ENCODE measurements around the gene PDE1A. TPM values are rescaled to one million over a fixed set of nuclear protein-coding genes. Genes with fewer than 3 reads are reported as not detected.

Gene PDE1A
- 0.15 TPM in 1 of 2 replicates, not detected in the other for total RNA-seq (2014; rRNA removed; shearing (Covaris generic); ENCODE audit: low replicate concordance)

DNA sequence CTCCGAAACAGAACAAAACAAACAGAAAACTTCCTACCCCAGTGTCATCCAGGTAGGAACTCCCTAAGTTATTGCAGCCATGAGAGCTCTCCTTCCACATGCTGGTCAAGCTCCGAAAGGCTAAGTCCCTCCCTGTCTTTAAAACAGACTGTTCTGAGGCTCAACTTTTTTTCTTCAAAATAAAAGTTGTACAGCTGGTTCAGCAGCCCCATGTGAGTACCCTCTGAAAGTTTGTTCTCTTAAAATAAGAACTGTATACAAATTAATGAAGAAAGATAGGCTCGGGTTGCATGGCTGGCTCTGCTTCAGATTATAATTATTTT is at the start of gene PDE1A:
Gene PDE1A, minus strand, starts transcription at position 119 of the 323 bp plus-strand sequence.
- no peaks in the 10 kb centered on the region for H3K79me2 ChIP-seq (ENCODE audit: low read length)
- H4K20me1 ChIP-seq (ENCODE audit: insufficient read depth, low read depth, low read length): no peaks in the 10 kb centered on the region
- H3K4me2 ChIP-seq (ENCODE audit: low read depth, low read length, poor library complexity, severe bottlenecking): no peak within 1 kb of the TSS
- H3K4me1 ChIP-seq (ENCODE audit: low read length): no peaks in the 10 kb centered on the region
- no peaks in the 10 kb centered on the region for H3K9me3 ChIP-seq (ENCODE audit: low read length)
- no peak for DNase-seq
- no peaks in the 10 kb centered on the region for H3K36me3 ChIP-seq (ENCODE audit: insufficient read depth, low read length)
- no peak within 1 kb of the TSS for H3K27ac ChIP-seq (ENCODE audit: low read length)
- no peak within 1 kb of the TSS for H2AFZ ChIP-seq (ENCODE audit: low read length)
- no peaks in the 10 kb centered on the region for H3K9me2 ChIP-seq (replicated peaks; ENCODE audit: insufficient read depth, low read length)
- no peaks in the 10 kb centered on the region for H3K27me3 ChIP-seq (ENCODE audit: low read length)
- H3K9ac ChIP-seq (ENCODE audit: low read length): no peak within 1 kb of the TSS
- H3K4me3 ChIP-seq (ENCODE audit: low read length): no peak within 1 kb of the TSS

DNA sequence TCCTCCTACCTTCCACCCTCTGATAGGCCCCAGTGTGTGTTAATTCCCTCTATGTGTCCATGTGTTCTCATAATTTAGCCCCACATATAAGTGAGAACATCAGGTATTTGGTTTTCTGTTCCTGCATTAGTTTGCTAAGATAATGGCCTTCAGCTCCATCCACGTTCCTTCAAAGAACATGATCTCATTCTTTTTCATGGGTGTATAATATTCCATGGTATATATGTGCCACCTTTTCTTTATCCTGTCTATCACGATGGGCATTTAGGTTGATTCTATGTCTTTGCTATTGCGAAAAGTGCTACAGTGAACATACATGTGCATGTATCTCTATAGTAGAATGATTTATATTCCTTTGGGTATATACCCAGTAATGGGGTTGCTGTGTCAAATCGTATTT is 46.8 kb upstream of the PDE1A start:
- H3K79me2 ChIP-seq (ENCODE audit: low read length): no peaks in the 10 kb centered on the region
- no peak overlapping the region for H3K4me3 ChIP-seq (ENCODE audit: low read length)
- no peak overlapping the region for H3K9ac ChIP-seq (ENCODE audit: low read length)
- H3K4me2 ChIP-seq (ENCODE audit: low read depth, low read length, poor library complexity, severe bottlenecking): no peak overlapping the region
- H4K20me1 ChIP-seq (ENCODE audit: insufficient read depth, low read depth, low read length): no peaks in the 10 kb centered on the region
- H3K9me3 ChIP-seq (ENCODE audit: low read length): no peaks in the 10 kb centered on the region
- H2AFZ ChIP-seq (ENCODE audit: low read length): no peak overlapping the region
- H3K27me3 ChIP-seq (ENCODE audit: low read length): no peaks in the 10 kb centered on the region
- H3K4me1 ChIP-seq (ENCODE audit: low read length): no peaks in the 10 kb centered on the region
- no peak overlapping the region for H3K27ac ChIP-seq (ENCODE audit: low read length)
- no peaks in the 10 kb centered on the region for H3K9me2 ChIP-seq (replicated peaks; ENCODE audit: insufficient read depth, low read length)
- no peak for DNase-seq
- no peaks in the 10 kb centered on the region for H3K36me3 ChIP-seq (ENCODE audit: insufficient read depth, low read length)

DNA sequence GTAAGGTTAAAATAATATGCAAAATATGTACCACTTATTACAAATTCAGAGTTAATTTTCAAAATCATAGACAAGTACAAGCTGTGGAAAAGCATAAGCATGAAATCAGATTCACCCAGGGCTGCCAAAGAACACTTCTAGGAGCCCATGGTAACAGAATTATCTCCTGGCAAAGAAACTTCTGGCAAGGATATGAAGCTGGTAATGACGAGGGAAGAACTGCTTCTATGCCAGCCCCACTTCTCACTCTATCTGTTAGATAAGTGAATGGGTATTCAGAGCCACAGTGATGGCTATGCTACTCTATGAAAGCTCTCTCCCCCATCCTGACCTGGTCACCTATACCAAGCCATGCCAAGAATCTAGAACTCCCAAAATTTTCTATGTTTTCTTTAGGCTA is 36.9 kb upstream of the PDE1A start:
- H3K4me3 ChIP-seq (ENCODE audit: low read length): no peak overlapping the region
- H3K9me3 ChIP-seq (ENCODE audit: low read length): no peaks in the 10 kb centered on the region
- H3K79me2 ChIP-seq (ENCODE audit: low read length): no peaks in the 10 kb centered on the region
- no peaks in the 10 kb centered on the region for H3K4me1 ChIP-seq (ENCODE audit: low read length)
- no peaks in the 10 kb centered on the region for H3K36me3 ChIP-seq (ENCODE audit: insufficient read depth, low read length)
- H3K27ac ChIP-seq (ENCODE audit: low read length): no peak overlapping the region
- H3K4me2 ChIP-seq (ENCODE audit: low read depth, low read length, poor library complexity, severe bottlenecking): no peak overlapping the region
- DNase-seq: no peak
- H3K9me2 ChIP-seq (replicated peaks; ENCODE audit: insufficient read depth, low read length): no peaks in the 10 kb centered on the region
- no peaks in the 10 kb centered on the region for H3K27me3 ChIP-seq (ENCODE audit: low read length)
- H4K20me1 ChIP-seq (ENCODE audit: insufficient read depth, low read depth, low read length): no peaks in the 10 kb centered on the region
- H3K9ac ChIP-seq (ENCODE audit: low read length): no peak overlapping the region
- no peak overlapping the region for H2AFZ ChIP-seq (ENCODE audit: low read length)

DNA sequence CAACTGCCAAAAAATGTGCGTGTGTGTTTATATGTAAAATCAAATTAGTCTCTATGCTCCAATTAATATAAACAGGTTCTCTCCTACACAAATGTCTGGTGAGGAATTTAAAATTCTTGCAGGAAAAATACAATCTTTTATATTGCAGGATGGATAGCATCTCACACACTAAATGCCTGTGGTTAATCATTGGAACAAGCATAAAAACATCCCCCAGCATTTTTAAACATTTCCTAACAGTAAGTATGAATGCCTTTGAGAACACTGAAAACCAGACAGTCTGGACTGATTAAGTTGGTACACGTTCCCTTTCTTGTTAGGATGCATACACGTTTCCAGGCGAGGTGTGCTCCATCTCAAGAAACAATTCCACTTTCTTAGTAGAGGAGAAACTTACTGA is 29.9 kb upstream of the PDE1A start:
- Histone ChIP-seq H3K4me3 (ENCODE audit: low read length) (no peak overlapping the region), H2AFZ (ENCODE audit: low read length) (no peak overlapping the region), H3K9me2 (replicated peaks; ENCODE audit: insufficient read depth, low read length) (no peaks in the 10 kb centered on the region), H3K4me2 (ENCODE audit: low read depth, low read length, poor library complexity, severe bottlenecking) (no peak overlapping the region), H3K36me3 (ENCODE audit: insufficient read depth, low read length) (no peaks in the 10 kb centered on the region), H3K27me3 (ENCODE audit: low read length) (no peaks in the 10 kb centered on the region), H3K27ac (ENCODE audit: low read length) (no peak overlapping the region), H3K79me2 (ENCODE audit: low read length) (no peaks in the 10 kb centered on the region), H3K9me3 (ENCODE audit: low read length) (no peaks in the 10 kb centered on the region), H4K20me1 (ENCODE audit: insufficient read depth, low read depth, low read length) (no peaks in the 10 kb centered on the region), H3K4me1 (ENCODE audit: low read length) (no peaks in the 10 kb centered on the region), H3K9ac (ENCODE audit: low read length) (no peak overlapping the region)
- no peak for DNase-seq

DNA sequence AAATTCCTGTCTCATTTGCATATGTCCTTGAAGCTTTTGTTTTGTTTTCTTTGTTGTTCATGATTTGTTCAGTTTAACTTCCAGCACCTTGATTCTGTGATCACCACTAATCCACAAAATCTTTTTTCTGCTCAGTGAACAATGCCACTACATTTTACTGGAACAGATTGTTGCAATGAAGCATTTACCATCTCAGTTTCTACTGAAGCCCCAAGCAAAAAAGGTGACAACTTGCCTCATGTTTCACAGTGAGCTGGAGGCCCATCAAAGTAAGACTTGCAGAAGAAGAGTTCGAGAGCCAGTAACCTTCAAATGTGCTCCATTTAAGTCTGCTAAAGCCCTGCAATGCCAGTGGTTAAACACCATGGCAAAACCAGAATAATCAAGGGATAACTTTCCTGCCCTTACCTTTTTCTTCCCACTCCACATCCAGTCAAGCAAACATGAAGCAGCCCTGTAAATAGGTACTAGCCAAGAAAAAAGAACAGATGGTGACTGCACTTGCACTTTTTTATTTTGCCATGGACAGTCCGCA is 25.7 kb upstream of the PDE1A start:
- H3K4me2 ChIP-seq (ENCODE audit: low read depth, low read length, poor library complexity, severe bottlenecking): no peak overlapping the region
- no peaks in the 10 kb centered on the region for H4K20me1 ChIP-seq (ENCODE audit: insufficient read depth, low read depth, low read length)
- no peak overlapping the region for H3K27ac ChIP-seq (ENCODE audit: low read length)
- no peak overlapping the region for H3K9ac ChIP-seq (ENCODE audit: low read length)
- no peaks in the 10 kb centered on the region for H3K9me2 ChIP-seq (replicated peaks; ENCODE audit: insufficient read depth, low read length)
- H3K79me2 ChIP-seq (ENCODE audit: low read length): no peaks in the 10 kb centered on the region
- DNase-seq: no peak
- no peak overlapping the region for H3K4me3 ChIP-seq (ENCODE audit: low read length)
- H3K36me3 ChIP-seq (ENCODE audit: insufficient read depth, low read length): no peaks in the 10 kb centered on the region
- H3K4me1 ChIP-seq (ENCODE audit: low read length): no peaks in the 10 kb centered on the region
- no peaks in the 10 kb centered on the region for H3K9me3 ChIP-seq (ENCODE audit: low read length)
- H3K27me3 ChIP-seq (ENCODE audit: low read length): no peaks in the 10 kb centered on the region
- H2AFZ ChIP-seq (ENCODE audit: low read length): no peak overlapping the region

DNA sequence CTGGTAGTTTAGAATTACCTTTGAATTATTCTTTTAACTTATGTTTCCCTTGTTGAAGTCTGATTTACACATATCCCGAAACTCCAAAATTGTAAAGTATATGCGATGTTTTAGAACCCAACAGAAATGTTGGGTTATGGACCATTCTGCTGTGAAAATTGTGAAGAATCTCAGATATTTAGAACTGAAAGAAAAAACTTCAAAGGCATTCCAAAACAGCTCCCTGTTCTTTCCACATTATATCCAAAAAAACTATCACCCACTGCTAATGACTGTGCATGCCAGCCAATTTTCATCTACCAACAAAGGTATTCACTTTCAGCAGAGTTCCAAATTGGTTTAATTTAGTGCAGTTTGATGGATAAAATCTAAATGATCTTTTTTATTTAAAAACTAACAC is 21.5 kb upstream of the PDE1A start:
- no peak overlapping the region for H2AFZ ChIP-seq (ENCODE audit: low read length)

DNA sequence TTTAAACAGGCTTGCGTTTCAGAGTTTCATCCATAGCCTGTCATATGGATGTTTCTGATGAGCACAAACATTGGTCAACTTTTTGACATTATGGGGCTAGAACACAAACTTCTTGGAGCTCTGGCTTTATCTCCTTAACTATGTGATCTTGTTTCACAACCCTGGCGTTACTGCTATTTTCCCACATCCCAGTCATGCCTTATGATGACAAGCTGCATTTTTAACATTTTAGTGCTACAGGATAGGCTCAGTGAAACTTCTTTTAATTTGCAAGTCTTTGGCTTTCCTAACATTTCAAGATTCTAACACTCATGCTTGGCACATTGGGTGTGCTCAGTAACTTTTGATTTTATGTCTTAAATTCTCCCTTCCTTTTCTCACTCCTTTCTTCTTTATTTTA is 21.0 kb upstream of the PDE1A start:
- no peaks in the 10 kb centered on the region for H3K4me1 ChIP-seq (ENCODE audit: low read length)
- no peaks in the 10 kb centered on the region for H3K9me2 ChIP-seq (replicated peaks; ENCODE audit: insufficient read depth, low read length)
- H3K27me3 ChIP-seq (ENCODE audit: low read length): no peaks in the 10 kb centered on the region
- no peaks in the 10 kb centered on the region for H3K36me3 ChIP-seq (ENCODE audit: insufficient read depth, low read length)
- H3K4me3 ChIP-seq (ENCODE audit: low read length): no peak overlapping the region
- no peaks in the 10 kb centered on the region for H3K9me3 ChIP-seq (ENCODE audit: low read length)
- no peaks in the 10 kb centered on the region for H3K79me2 ChIP-seq (ENCODE audit: low read length)
- no peak for DNase-seq
- no peaks in the 10 kb centered on the region for H4K20me1 ChIP-seq (ENCODE audit: insufficient read depth, low read depth, low read length)
- no peak overlapping the region for H3K27ac ChIP-seq (ENCODE audit: low read length)
- H3K9ac ChIP-seq (ENCODE audit: low read length): no peak overlapping the region
- no peak overlapping the region for H2AFZ ChIP-seq (ENCODE audit: low read length)
- no peak overlapping the region for H3K4me2 ChIP-seq (ENCODE audit: low read depth, low read length, poor library complexity, severe bottlenecking)

More for the DNA sequence above, 21.5 kb upstream of the PDE1A start:
- Histone ChIP-seq H3K36me3 (ENCODE audit: insufficient read depth, low read length) (no peaks in the 10 kb centered on the region), H3K79me2 (ENCODE audit: low read length) (no peaks in the 10 kb centered on the region), H3K27ac (ENCODE audit: low read length) (no peak overlapping the region), H3K9me2 (replicated peaks; ENCODE audit: insufficient read depth, low read length) (no peaks in the 10 kb centered on the region), H3K4me2 (ENCODE audit: low read depth, low read length, poor library complexity, severe bottlenecking) (no peak overlapping the region), H4K20me1 (ENCODE audit: insufficient read depth, low read depth, low read length) (no peaks in the 10 kb centered on the region), H3K27me3 (ENCODE audit: low read length) (no peaks in the 10 kb centered on the region), H3K4me3 (ENCODE audit: low read length) (no peak overlapping the region), H3K9ac (ENCODE audit: low read length) (no peak overlapping the region), H3K4me1 (ENCODE audit: low read length) (no peaks in the 10 kb centered on the region), H3K9me3 (ENCODE audit: low read length) (no peaks in the 10 kb centered on the region)
- no peak for DNase-seq

DNA sequence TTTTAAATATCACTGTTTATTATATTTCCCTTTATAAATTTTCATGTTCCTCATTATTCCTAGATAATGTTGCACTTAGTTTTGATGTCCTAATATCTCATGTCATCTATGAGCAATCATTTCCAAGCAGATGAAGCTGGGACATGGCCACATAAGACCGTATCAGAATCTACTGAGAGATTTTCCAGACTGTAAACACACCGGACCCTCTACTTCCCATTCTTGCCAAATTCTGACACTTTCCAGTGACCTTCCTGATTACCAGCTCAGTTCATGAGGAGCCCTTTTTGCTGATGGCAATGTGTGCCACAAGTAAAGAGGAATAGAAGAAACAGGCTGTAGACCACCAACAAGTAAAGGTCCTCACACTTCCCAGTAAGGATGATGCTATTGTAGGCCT is 20.3 kb upstream of the PDE1A start:
- no peak overlapping the region for H2AFZ ChIP-seq (ENCODE audit: low read length)
- no peaks in the 10 kb centered on the region for H4K20me1 ChIP-seq (ENCODE audit: insufficient read depth, low read depth, low read length)
- H3K36me3 ChIP-seq (ENCODE audit: insufficient read depth, low read length): no peaks in the 10 kb centered on the region
- H3K9ac ChIP-seq (ENCODE audit: low read length): no peak overlapping the region
- H3K4me3 ChIP-seq (ENCODE audit: low read length): no peak overlapping the region
- H3K4me1 ChIP-seq (ENCODE audit: low read length): no peaks in the 10 kb centered on the region
- H3K27ac ChIP-seq (ENCODE audit: low read length): no peak overlapping the region
- no peak overlapping the region for H3K4me2 ChIP-seq (ENCODE audit: low read depth, low read length, poor library complexity, severe bottlenecking)
- no peaks in the 10 kb centered on the region for H3K27me3 ChIP-seq (ENCODE audit: low read length)
- no peaks in the 10 kb centered on the region for H3K9me2 ChIP-seq (replicated peaks; ENCODE audit: insufficient read depth, low read length)
- no peaks in the 10 kb centered on the region for H3K9me3 ChIP-seq (ENCODE audit: low read length)
- H3K79me2 ChIP-seq (ENCODE audit: low read length): no peaks in the 10 kb centered on the region
- DNase-seq: no peak

DNA sequence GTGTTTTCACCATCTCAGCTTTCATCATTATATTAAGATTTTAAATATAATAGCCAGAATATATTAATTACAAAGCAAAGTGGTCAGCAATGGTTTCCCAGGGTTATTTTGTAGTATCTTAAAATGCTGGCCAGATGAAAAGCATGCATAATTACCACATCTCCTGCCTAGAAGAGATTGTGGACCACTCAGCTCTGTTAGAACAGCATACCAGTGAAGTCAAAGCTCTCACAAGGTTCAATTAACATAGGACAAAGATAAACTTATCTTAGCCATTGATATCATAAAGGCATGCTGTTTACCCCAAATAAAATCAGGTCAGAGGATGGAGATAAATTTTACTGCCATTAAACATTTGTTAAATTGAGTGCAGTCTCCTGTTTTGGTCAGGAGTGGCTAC is 19.3 kb upstream of the PDE1A start:
- H4K20me1 ChIP-seq (ENCODE audit: insufficient read depth, low read depth, low read length): no peaks in the 10 kb centered on the region
- no peak overlapping the region for H3K27ac ChIP-seq (ENCODE audit: low read length)
- DNase-seq: no peak
- no peaks in the 10 kb centered on the region for H3K9me2 ChIP-seq (replicated peaks; ENCODE audit: insufficient read depth, low read length)
- H3K27me3 ChIP-seq (ENCODE audit: low read length): no peaks in the 10 kb centered on the region
- H3K4me1 ChIP-seq (ENCODE audit: low read length): no peaks in the 10 kb centered on the region
- H3K79me2 ChIP-seq (ENCODE audit: low read length): no peaks in the 10 kb centered on the region
- H3K4me3 ChIP-seq (ENCODE audit: low read length): no peak overlapping the region
- no peaks in the 10 kb centered on the region for H3K36me3 ChIP-seq (ENCODE audit: insufficient read depth, low read length)
- H2AFZ ChIP-seq (ENCODE audit: low read length): no peak overlapping the region
- H3K9ac ChIP-seq (ENCODE audit: low read length): no peak overlapping the region
- no peaks in the 10 kb centered on the region for H3K9me3 ChIP-seq (ENCODE audit: low read length)
- H3K4me2 ChIP-seq (ENCODE audit: low read depth, low read length, poor library complexity, severe bottlenecking): no peak overlapping the region

Data from Karpas-422 (cell line).